Panc1 (cell line): ENCODE data around the gene SHROOM2. TPM values are rescaled to one million over a fixed set of nuclear protein-coding genes. Genes with fewer than 3 reads are reported as not detected.

Experiments
- ATAC-seq: fragments of 200-7000 bp; cut with Tn5 transposase; 2 replicates; pipeline ENCODE4 v1.9.1; 2020; ENCODE audit warnings: mild to moderate bottlenecking, moderate library complexity
- BruUV-seq: library from RNA; stranded (reverse); fragments of 400-500 nt; replicated peaks from 2 replicates; lab custom pipeline; 2021; lab: Mats Ljungman, UMichigan
- CTCF ChIA-PET: fragments of 300-600 bp; sonication (Branson Sonifier 250); formaldehyde crosslinking; loops from one replicate; lab custom pipeline; 2022; ENCODE audit warnings: antibody characterized with exemption; lab: Charles Lee
- POLR2A ChIA-PET: fragments of 300-600 bp; sonication (Branson Sonifier 250); formaldehyde crosslinking; loops from one replicate; lab custom pipeline; 2022; ENCODE audit warnings: antibody characterized with exemption; lab: Charles Lee
- DNase-seq: peaks from one replicate; pipeline ENCODE4 v3.0.0-alpha.2; 2010; ENCODE audit warnings: low read depth, low spot score
- H3K27ac ChIP-seq: 2 replicates; pipeline ENCODE4 v1.5.1; 2011; ENCODE audit warnings: mild to moderate bottlenecking, low read length, inconsistent platforms
- H3K27me3 ChIP-seq: fragments of 200-500 bp; sonication (Bioruptor generic); 2 replicates; pipeline ENCODE4 v1.6.0; 2014; ENCODE audit warnings: low read length, inconsistent platforms; ENCODE audit not compliant: control insufficient read depth, insufficient read depth
- H3K36me3 ChIP-seq: fragments of 200-500 bp; sonication (Bioruptor generic); 2 replicates; pipeline ENCODE4 v1.5.1; 2014; ENCODE audit warnings: inconsistent platforms, mild to moderate bottlenecking, low read length, moderate library complexity; ENCODE audit not compliant: control insufficient read depth, insufficient read depth
- H3K4me1 ChIP-seq: 2 replicates; pipeline ENCODE4 v1.5.1; 2011; ENCODE audit warnings: inconsistent platforms, mild to moderate bottlenecking, low read length, moderate library complexity; ENCODE audit not compliant: control insufficient read depth, insufficient read depth
- H3K4me3 ChIP-seq, 2 experiments: 2 replicates each; pipeline ENCODE4 v1.5.1; 2011 to 2012; ENCODE audit warnings: low read depth in 2 of 2, low read length in 2 of 2, mild to moderate bottlenecking in 2 of 2, inconsistent platforms in 1 of 2, moderate library complexity in 1 of 2
- H3K9me3 ChIP-seq: fragments of 200-500 bp; sonication (Bioruptor generic); 2 replicates; pipeline ENCODE4 v1.5.1; 2014; ENCODE audit warnings: low read depth, mild to moderate bottlenecking, inconsistent platforms, low read length, moderate library complexity; ENCODE audit not compliant: control insufficient read depth, insufficient read depth
- POLR2AphosphoS5 ChIP-seq: IDR thresholded peaks from 2 replicates; pipeline ENCODE4 v1.6.1; 2012; ENCODE audit warnings: mild to moderate bottlenecking, low read depth, low read length, moderate library complexity
- SIN3A ChIP-seq: IDR thresholded peaks from 2 replicates; pipeline ENCODE4 v1.6.1; 2012; ENCODE audit warnings: low read depth, mild to moderate bottlenecking, low read length, moderate library complexity, borderline replicate concordance; ENCODE audit not compliant: insufficient read depth
- TCF7L2 ChIP-seq: IDR thresholded peaks from 2 replicates; pipeline ENCODE4 v1.6.1; 2011; ENCODE audit warnings: mild to moderate bottlenecking, low read depth, low read length, inconsistent platforms
- in situ Hi-C: cut with HindIII; loops from 2 replicates; pipeline ENCODE4 v1.10.0; 2016; ENCODE audit warnings: low sequenced_read_pairs, low pct_unique_long_range_greater_than_20kb
- intact Hi-C: fragments of 100-400 bp; cut with micrococcal nuclease; formaldehyde crosslinking; loops from one replicate; pipeline ENCODE4 v1.10.0; 2022; ENCODE audit not compliant: unreplicated experiment
- total RNA-seq: library from RNA; stranded (reverse); gene quantifications from one replicate; pipeline ENCODE4 v1.2.1, GENCODE V29; 2021; ENCODE audit not compliant: unreplicated experiment
- TF ChIP-seq, protein P1 (sequence below), 2 experiments: IDR thresholded peaks; 2 replicates each; pipeline ENCODE4 v1.6.1; 2011 to 2012; ENCODE audit warnings: low read depth in 2 of 2, control low read depth in 1 of 2, low read length in 1 of 2, mild to moderate bottlenecking in 1 of 2, moderate library complexity in 1 of 2; ENCODE audit not compliant: insufficient read depth in 1 of 2
- TF ChIP-seq, protein P2 (sequence below): fragments of 450-650 bp; IDR thresholded peaks from 2 replicates; pipeline ENCODE4 v1.5.1; 2017; ENCODE audit warnings: mild to moderate bottlenecking

Gene SHROOM2
- total RNA-seq, 1 experiment from 2014 or later: 0.72 TPM

DNA sequence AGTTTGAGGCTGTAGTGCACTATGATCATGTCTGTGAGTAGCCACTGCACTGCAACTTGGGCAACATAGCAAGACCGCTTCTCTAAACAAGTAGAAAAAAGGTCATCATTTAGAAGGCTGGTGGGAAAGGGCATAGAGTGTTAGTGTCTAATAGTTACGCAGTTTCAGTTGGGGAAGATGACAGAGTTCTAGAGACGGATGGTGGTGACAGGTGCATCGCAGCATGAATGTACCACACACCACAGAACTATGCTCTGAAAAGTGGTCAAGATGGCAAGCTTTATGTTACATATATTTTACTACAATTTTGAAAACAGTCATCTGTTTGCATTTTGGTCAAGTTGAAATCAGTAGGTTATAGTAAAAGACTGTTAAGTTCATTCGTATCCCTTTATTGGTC, 157.2 kb downstream of the SHROOM2 start:
- ChIA-PET POLR2A (no interaction called here), CTCF (no interaction called here)
- Histone ChIP-seq H3K4me3 (no peak overlapping the region), H3K9me3 (no peaks in the 10 kb centered on the region), H3K36me3 (no peaks in the 10 kb centered on the region), H3K4me1 (no peaks in the 10 kb centered on the region), H3K27ac (no peak overlapping the region), H3K27me3 (no peaks in the 10 kb centered on the region)
- TF ChIP-seq, protein P1, sequence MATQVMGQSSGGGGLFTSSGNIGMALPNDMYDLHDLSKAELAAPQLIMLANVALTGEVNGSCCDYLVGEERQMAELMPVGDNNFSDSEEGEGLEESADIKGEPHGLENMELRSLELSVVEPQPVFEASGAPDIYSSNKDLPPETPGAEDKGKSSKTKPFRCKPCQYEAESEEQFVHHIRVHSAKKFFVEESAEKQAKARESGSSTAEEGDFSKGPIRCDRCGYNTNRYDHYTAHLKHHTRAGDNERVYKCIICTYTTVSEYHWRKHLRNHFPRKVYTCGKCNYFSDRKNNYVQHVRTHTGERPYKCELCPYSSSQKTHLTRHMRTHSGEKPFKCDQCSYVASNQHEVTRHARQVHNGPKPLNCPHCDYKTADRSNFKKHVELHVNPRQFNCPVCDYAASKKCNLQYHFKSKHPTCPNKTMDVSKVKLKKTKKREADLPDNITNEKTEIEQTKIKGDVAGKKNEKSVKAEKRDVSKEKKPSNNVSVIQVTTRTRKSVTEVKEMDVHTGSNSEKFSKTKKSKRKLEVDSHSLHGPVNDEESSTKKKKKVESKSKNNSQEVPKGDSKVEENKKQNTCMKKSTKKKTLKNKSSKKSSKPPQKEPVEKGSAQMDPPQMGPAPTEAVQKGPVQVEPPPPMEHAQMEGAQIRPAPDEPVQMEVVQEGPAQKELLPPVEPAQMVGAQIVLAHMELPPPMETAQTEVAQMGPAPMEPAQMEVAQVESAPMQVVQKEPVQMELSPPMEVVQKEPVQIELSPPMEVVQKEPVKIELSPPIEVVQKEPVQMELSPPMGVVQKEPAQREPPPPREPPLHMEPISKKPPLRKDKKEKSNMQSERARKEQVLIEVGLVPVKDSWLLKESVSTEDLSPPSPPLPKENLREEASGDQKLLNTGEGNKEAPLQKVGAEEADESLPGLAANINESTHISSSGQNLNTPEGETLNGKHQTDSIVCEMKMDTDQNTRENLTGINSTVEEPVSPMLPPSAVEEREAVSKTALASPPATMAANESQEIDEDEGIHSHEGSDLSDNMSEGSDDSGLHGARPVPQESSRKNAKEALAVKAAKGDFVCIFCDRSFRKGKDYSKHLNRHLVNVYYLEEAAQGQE (IDR thresholded peaks at IDR 0.05; ENCODE audit: insufficient read depth in 1 of 2, low read depth in 2 of 2, low read length in 1 of 2): no peak
- TF ChIP-seq, protein P2, sequence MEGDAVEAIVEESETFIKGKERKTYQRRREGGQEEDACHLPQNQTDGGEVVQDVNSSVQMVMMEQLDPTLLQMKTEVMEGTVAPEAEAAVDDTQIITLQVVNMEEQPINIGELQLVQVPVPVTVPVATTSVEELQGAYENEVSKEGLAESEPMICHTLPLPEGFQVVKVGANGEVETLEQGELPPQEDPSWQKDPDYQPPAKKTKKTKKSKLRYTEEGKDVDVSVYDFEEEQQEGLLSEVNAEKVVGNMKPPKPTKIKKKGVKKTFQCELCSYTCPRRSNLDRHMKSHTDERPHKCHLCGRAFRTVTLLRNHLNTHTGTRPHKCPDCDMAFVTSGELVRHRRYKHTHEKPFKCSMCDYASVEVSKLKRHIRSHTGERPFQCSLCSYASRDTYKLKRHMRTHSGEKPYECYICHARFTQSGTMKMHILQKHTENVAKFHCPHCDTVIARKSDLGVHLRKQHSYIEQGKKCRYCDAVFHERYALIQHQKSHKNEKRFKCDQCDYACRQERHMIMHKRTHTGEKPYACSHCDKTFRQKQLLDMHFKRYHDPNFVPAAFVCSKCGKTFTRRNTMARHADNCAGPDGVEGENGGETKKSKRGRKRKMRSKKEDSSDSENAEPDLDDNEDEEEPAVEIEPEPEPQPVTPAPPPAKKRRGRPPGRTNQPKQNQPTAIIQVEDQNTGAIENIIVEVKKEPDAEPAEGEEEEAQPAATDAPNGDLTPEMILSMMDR: no peak
- BruUV-seq: no TSS peak
- intact Hi-C loops (no loop called here), in situ Hi-C loops (no loop called here)
- DNase-seq (no peak), ATAC-seq (no peak)

DNA sequence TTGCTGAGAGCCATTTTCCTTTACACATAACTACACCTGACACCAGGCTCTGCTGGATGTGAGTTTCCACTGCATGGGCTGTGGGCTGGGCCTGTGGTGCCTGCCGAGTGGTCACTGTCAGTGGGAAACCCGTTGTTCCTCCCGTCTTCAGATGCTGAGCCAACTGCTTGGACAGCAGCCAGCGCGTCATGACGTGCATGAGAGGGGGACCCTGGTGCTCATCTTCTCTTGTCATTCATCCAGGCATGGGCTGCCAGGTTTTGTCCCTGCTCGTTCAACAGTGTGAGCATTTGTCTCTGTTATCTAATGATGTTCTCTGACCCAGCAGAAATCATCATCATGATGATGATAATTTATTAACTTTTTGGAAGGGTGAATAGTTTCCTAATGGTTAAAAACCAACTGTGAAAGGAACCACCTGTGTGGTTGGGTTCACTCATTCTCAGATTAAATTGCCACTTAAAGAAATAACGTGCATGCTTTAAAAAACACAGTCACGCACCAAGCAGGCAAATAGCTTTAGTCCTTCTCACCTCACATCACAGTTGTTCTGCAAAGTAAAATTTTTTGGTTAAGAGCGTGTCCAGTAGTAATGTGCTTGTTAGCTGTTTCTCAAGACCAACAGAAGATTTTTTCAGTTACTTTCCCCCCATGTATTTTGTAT, 161.0 kb downstream of the SHROOM2 start:
- TF ChIP-seq SIN3A (no peak), POLR2AphosphoS5 (no peak), TCF7L2 (no peak)
- TF ChIP-seq, protein P2: no peak
- TF ChIP-seq, protein P1 (IDR thresholded peaks at IDR 0.05; ENCODE audit: insufficient read depth in 1 of 2, low read depth in 2 of 2, low read length in 1 of 2): no peak
- H3K27ac ChIP-seq: no peak overlapping the region
- H3K27me3 ChIP-seq: no peaks in the 10 kb centered on the region
- intact Hi-C loops (no loop called here), in situ Hi-C loops (no loop called here)
- H3K4me1 ChIP-seq: no peaks in the 10 kb centered on the region
- DNase-seq: no peak
- ChIA-PET POLR2A (no interaction called here), CTCF (no interaction called here)
- no peak for ATAC-seq
- no TSS peak for BruUV-seq
- H3K36me3 ChIP-seq: no peaks in the 10 kb centered on the region
- no peak overlapping the region for H3K4me3 ChIP-seq
- H3K9me3 ChIP-seq: no peaks in the 10 kb centered on the region
